ENCODE results near the gene VDAC1.

VDAC1 gene

DNA sequence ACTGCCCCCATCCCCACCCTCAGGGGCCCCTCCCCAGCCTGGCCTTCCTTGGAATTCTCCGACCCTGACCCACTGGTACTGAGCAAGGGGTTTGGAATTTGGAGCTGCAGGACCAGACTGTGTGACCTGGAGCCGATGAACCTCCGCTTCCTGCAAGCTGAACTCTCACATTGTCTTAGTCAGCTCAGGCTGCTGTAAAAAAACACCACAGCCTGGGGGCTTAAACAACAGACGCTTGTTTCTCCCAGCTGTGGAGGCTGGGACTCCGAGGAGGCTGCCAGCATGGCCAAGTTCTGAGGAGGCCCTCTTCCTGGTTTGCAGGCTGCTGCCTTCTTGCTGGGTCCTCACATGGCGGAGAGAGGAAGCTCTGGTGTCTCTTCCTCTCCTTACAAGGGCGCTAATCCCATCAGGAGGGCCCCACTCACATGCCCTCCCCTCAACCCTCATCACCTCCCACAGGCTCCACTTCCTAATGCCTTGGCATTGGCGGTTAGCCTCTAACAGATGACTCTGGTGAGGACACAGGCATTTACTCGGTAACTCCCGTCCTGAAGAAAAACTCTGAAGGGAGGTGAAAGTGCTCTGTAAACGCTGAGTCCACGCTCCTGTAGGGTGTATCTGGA lies 78.8 kb downstream of the VDAC1 start:
- DNase-seq (ENCODE audit: low read depth): no peak

DNA sequence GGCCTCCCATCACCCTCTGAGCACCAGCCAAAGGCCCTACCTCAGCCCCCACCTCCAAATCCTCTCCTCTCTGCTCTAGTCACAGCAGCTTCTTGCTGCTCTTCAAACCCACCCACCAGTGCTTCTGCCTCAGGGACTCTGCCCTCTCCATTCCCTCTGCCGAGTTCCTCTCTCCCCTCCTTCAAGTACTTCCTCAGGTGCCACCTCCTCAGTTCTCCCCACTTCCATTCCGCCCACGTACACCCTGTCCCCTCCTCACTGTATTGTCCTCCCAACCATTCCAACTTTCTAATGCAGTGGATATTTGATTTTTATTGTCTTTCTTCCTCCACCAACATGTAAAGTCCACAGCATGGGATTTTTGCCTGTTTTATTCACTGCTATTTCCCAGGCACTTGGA lies 79.5 kb downstream of the VDAC1 start:
- no peak for DNase-seq (ENCODE audit: low read depth)

DNA sequence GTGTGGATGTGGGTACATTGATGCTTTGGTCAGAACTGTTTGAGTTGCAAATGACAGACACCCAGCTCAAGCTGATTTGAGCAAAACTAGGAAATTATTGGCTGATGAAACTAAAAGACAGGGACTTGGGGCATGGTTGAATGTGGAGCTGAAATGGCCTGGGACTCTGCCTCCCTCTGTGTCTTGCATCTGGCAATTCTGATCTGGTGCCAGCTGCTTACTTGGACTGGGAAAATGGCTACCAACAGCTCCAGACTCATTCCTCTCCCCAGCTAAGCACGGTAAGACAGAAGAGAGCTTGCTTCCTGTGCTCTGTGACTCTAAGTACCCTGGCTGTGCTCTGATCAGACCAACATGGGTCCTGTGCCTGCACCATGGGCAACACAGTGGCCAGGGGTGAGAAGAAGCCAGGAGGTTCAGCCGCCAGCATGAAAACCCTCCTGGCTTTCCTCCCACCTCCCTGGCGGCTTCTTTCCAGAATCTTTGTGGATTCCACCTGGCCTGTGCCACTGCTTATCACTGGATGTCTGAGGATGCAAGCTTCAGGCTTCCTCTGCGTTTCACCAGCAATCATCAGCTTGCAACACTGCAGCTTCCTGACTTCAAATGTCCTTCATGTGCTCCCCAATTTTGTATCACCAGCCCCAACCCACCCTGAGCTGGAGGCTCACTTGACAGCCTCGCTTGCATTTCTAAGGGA lies 80.4 kb downstream of the VDAC1 start:
- no peak for DNase-seq (ENCODE audit: low read depth)

- no peak for DNase-seq (ENCODE audit: low read depth)
Observed at GRCh38 chr5:133921979-133922378, 82.8 kb downstream of the VDAC1 start.
